HL-60 (cell line): ENCODE results near the gene MAD1L1.

Experiments used
- DNase-seq, 2 experiments: peaks; one replicate each; pipeline ENCODE4 v3.0.0-alpha.2; 2010 to 2020; ENCODE audit warnings: low read depth in 1 of 2, low spot score in 1 of 2
- H3K27ac ChIP-seq: fragments of 250-450 bp; sonication (Bioruptor Pico); replicated peaks from 2 replicates; pipeline ENCODE4 v1.5.1; 2020; ENCODE audit warnings: mild to moderate bottlenecking, moderate library complexity
- H3K27me3 ChIP-seq: fragments of 250-450 bp; sonication (Bioruptor Pico); 2 replicates; pipeline ENCODE4 v1.5.1; 2021; ENCODE audit warnings: mild to moderate bottlenecking, moderate library complexity; ENCODE audit not compliant: insufficient read depth, poor library complexity, severe bottlenecking
- H3K4me3 ChIP-seq: replicated peaks from 2 replicates; pipeline ENCODE4 v1.5.1; 2011; ENCODE audit warnings: mild to moderate bottlenecking, control low read depth, low read length; ENCODE audit not compliant: insufficient read depth
- GABPA ChIP-seq: IDR thresholded peaks from 2 replicates; pipeline ENCODE4 v1.6.1; 2012; ENCODE audit warnings: low read depth
- POLR2AphosphoS5 ChIP-seq: IDR thresholded peaks from 2 replicates; pipeline ENCODE4 v1.6.1; 2012; ENCODE audit warnings: low read depth
- SPI1 ChIP-seq: IDR thresholded peaks from 2 replicates; pipeline ENCODE4 v1.6.1; 2012; ENCODE audit warnings: low read depth, mild to moderate bottlenecking, borderline replicate concordance
- TF ChIP-seq, protein P1 (sequence below): IDR thresholded peaks from 2 replicates; pipeline ENCODE4 v1.6.1; 2012; ENCODE audit warnings: low read depth; ENCODE audit not compliant: insufficient replicate concordance
- TF ChIP-seq, protein P2 (sequence below): IDR thresholded peaks from one replicate; pipeline ENCODE4 v1.5.1; 2011; ENCODE audit warnings: low read length, control low read depth, inconsistent platforms; ENCODE audit not compliant: insufficient read depth

MAD1L1 gene

DNA sequence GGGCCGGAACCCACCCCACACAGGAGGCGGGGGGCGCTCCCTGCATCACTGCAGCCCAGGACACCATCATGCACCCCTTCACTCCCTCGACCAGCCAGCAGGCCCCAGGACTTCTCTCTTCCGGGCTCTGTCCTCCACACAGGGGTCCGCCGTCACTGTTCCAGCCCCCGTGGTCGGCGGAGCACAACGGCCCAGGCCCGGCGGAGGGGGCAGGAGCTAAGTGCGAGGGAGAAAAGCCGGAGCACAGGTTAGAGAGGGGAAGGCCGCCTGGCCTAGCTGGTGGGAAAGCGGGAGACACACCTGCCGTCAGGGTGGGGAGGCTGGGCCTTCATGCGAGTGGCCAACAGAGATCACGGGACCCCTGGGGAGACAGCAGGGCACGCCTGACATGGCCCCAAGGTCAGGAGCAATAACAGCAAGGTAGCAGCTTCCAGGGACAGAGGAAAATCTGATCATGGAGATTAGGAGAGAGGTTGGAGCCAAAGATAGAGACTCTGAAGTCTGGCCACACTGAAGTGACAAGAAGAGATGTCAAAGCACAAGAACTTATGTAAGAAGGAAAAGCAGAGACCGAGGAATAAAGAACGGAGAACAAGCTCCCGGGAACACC, 151.1 kb downstream of the MAD1L1 start:
- Histone ChIP-seq H3K27ac (no peak overlapping the region), H3K4me3 (no peak overlapping the region), H3K27me3 (no peaks in the 10 kb centered on the region)
- TF ChIP-seq, protein P1, sequence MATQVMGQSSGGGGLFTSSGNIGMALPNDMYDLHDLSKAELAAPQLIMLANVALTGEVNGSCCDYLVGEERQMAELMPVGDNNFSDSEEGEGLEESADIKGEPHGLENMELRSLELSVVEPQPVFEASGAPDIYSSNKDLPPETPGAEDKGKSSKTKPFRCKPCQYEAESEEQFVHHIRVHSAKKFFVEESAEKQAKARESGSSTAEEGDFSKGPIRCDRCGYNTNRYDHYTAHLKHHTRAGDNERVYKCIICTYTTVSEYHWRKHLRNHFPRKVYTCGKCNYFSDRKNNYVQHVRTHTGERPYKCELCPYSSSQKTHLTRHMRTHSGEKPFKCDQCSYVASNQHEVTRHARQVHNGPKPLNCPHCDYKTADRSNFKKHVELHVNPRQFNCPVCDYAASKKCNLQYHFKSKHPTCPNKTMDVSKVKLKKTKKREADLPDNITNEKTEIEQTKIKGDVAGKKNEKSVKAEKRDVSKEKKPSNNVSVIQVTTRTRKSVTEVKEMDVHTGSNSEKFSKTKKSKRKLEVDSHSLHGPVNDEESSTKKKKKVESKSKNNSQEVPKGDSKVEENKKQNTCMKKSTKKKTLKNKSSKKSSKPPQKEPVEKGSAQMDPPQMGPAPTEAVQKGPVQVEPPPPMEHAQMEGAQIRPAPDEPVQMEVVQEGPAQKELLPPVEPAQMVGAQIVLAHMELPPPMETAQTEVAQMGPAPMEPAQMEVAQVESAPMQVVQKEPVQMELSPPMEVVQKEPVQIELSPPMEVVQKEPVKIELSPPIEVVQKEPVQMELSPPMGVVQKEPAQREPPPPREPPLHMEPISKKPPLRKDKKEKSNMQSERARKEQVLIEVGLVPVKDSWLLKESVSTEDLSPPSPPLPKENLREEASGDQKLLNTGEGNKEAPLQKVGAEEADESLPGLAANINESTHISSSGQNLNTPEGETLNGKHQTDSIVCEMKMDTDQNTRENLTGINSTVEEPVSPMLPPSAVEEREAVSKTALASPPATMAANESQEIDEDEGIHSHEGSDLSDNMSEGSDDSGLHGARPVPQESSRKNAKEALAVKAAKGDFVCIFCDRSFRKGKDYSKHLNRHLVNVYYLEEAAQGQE = no peak
- TF ChIP-seq POLR2AphosphoS5 (no peak), SPI1 (no peak), GABPA (no peak)
- TF ChIP-seq, protein P2, sequence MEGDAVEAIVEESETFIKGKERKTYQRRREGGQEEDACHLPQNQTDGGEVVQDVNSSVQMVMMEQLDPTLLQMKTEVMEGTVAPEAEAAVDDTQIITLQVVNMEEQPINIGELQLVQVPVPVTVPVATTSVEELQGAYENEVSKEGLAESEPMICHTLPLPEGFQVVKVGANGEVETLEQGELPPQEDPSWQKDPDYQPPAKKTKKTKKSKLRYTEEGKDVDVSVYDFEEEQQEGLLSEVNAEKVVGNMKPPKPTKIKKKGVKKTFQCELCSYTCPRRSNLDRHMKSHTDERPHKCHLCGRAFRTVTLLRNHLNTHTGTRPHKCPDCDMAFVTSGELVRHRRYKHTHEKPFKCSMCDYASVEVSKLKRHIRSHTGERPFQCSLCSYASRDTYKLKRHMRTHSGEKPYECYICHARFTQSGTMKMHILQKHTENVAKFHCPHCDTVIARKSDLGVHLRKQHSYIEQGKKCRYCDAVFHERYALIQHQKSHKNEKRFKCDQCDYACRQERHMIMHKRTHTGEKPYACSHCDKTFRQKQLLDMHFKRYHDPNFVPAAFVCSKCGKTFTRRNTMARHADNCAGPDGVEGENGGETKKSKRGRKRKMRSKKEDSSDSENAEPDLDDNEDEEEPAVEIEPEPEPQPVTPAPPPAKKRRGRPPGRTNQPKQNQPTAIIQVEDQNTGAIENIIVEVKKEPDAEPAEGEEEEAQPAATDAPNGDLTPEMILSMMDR = no peak
- no peak for DNase-seq

DNA sequence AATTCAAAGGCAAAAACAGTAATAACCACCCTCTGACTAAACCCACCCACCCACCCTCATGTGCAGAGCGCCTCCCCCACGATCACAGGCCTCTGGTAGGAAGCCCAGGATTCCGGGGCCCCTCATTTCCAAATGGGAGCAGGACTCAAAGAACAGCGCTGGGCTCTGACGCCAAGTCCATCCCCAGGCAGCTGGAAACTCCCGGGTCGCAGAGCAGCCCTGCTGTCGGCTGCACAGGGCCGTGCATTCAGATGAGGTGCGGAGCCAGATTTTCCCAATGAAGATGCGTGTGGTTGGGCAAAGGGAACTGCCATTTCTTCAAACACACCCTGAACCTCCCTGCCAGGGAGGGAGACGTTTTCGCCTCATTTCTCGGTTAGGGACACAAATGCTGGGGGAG, 152.3 kb downstream of the MAD1L1 start:
- Histone ChIP-seq H3K4me3 (no peak overlapping the region), H3K27ac (no peak overlapping the region; the same call in 1 of the 2 replicates), H3K27me3 (no peaks in the 10 kb centered on the region)
- DNase-seq = no peak
- TF ChIP-seq SPI1 (no peak), GABPA (no peak), POLR2AphosphoS5 (no peak)
- TF ChIP-seq, protein P1 = no peak
- TF ChIP-seq, protein P2 = no peak

DNA sequence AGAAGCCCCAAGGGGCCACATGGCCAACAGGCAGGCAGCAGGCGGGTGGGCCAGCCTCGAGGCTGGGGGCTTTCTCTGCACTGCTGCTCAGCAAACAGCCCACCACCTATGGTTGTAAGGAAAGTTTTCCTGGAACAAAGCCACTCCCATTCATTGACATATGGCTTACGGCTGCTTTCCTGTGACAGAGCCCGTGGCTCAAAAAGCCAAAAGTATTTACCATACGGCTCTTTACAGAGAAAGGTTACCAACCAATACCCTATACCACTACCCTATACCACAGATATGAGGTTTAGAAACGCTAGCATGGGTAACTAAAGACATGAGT, 152.7 kb downstream of the MAD1L1 start:
- TF ChIP-seq POLR2AphosphoS5 (no peak), GABPA (no peak), SPI1 (no peak)
- TF ChIP-seq, protein P2 = no peak
- TF ChIP-seq, protein P1 = no peak
- no peak for DNase-seq
- no peaks in the 10 kb centered on the region for H3K27me3 ChIP-seq
- H3K27ac ChIP-seq = peak overlapping the region; percentile 78
- no peak overlapping the region for H3K4me3 ChIP-seq
